Keratinocyte (primary cell): ENCODE measurements around the gene MDFI.

Experiments used
- CTCF ChIP-seq, 3 experiments: IDR thresholded peaks in 1 of 3; conservative IDR thresholded peaks in 1 of 3; optimal IDR thresholded peaks in 1 of 3; 2 replicates in 2 of 3; 3 replicates in 1 of 3; pipeline versions ENCODE3 to v1.5.1; 2011; ENCODE audit warnings: low read length in 3 of 3, mild to moderate bottlenecking in 3 of 3, moderate library complexity in 2 of 3, control low read depth in 1 of 3, inconsistent platforms in 1 of 3; ENCODE audit not compliant: insufficient read depth in 2 of 3; ENCODE audit errors: extremely low read depth in 1 of 3
- EZH2 ChIP-seq: IDR thresholded peaks from one replicate; pipeline ENCODE4 v1.6.1; 2012; ENCODE audit warnings: inconsistent platforms, mild to moderate bottlenecking, low read length, moderate library complexity

GRCh38 chr6:41683523-41684310 lies 45.4 kb downstream of the MDFI start:
- TF ChIP-seq EZH2: no peak
- TF ChIP-seq CTCF (optimal IDR thresholded peaks at IDR 0.05 in 1 of 3, IDR thresholded peaks at IDR 0.05 in 1 of 3, conservative IDR thresholded peaks at IDR 0.05 in 1 of 3; ENCODE audit: extremely low read depth in 1 of 3, insufficient read depth in 2 of 3, low read length in 3 of 3): peak; percentile 75 to 100 (median 99)
